K562 (cell line): ENCODE results near the gene ITGAE. TPM values are rescaled to one million over a fixed set of nuclear protein-coding genes. Genes with fewer than 3 reads are reported as not detected.

Experiments used
- CBX3 ChIP-seq, 2 experiments: IDR thresholded peaks; 1 replicate in 1 of 2; 2 replicates in 1 of 2; pipeline ENCODE4 v1.6.1; 2012; ENCODE audit warnings: inconsistent platforms in 2 of 2, low read length in 2 of 2, borderline replicate concordance in 1 of 2, control low read depth in 1 of 2
- CEBPB ChIP-seq: fragments of 450-650 bp; IDR thresholded peaks from 2 replicates; pipeline ENCODE4 v1.6.1; 2016; ENCODE audit warnings: missing genetic modification characterization, missing compliant biosample characterization
- ETS2 ChIP-seq: IDR thresholded peaks from 2 replicates; pipeline ENCODE4 v1.6.1; 2016; ENCODE audit warnings: borderline replicate concordance, missing genetic modification characterization, mild to moderate bottlenecking, moderate library complexity, missing compliant biosample characterization; ENCODE audit not compliant: poor library complexity, severe bottlenecking
- GTF2A2 ChIP-seq: IDR thresholded peaks from 2 replicates; pipeline ENCODE4 v1.6.1; 2016; ENCODE audit warnings: mild to moderate bottlenecking, missing genetic modification characterization, missing compliant biosample characterization
- KDM1A ChIP-seq, 2 experiments: fragments of 450-650 bp; IDR thresholded peaks; 2 replicates each; pipeline ENCODE4 v1.6.1; 2016; ENCODE audit warnings: mild to moderate bottlenecking in 2 of 2
- KLF16 ChIP-seq: IDR thresholded peaks from 2 replicates; pipeline ENCODE4 v1.6.1; 2016; ENCODE audit warnings: antibody characterized with exemption
- MAZ ChIP-seq, 2 experiments: fragments of 450-650 bp in 1 of 2; sonication (generic) in 1 of 2; formaldehyde crosslinking; IDR thresholded peaks in 1 of 2; conservative IDR thresholded peaks in 1 of 2; 2 replicates each; pipeline versions ENCODE4 v1.4.0 to v1.5.0; 2020; ENCODE audit warnings: mild to moderate bottlenecking in 1 of 2, missing genetic modification reagents in 1 of 2
- NFE2 ChIP-seq: IDR thresholded peaks from 2 replicates; pipeline ENCODE4 v1.6.1; 2014; ENCODE audit warnings: antibody characterized with exemption, low read depth
- NFE2L1 ChIP-seq: fragments of 450-650 bp; IDR thresholded peaks from 2 replicates; pipeline ENCODE4 v1.6.1; 2016; ENCODE audit warnings: missing genetic modification characterization, low read depth, mild to moderate bottlenecking, missing compliant biosample characterization, moderate library complexity, borderline replicate concordance
- RAD21 ChIP-seq, 2 experiments: fragments of 250-450 bp in 1 of 2; fragments of 450-650 bp in 1 of 2; sonication (Bioruptor Pico) in 1 of 2; formaldehyde crosslinking in 1 of 2; IDR thresholded peaks in 1 of 2; conservative IDR thresholded peaks in 1 of 2; 2 replicates each; pipeline versions ENCODE4 v1.4.0 to v1.8.0; 2020 to 2022; ENCODE audit warnings: mild to moderate bottlenecking in 2 of 2, moderate library complexity in 1 of 2
- SIN3A ChIP-seq, 2 experiments: fragments of 150-350 bp in 1 of 2; IDR thresholded peaks; 2 replicates each; pipeline ENCODE4 v1.6.1; 2011 to 2016; ENCODE audit warnings: borderline replicate concordance in 2 of 2, low read depth in 2 of 2, low read length in 2 of 2, mild to moderate bottlenecking in 2 of 2, moderate library complexity in 2 of 2; ENCODE audit not compliant: control insufficient read depth in 1 of 2
- SMC3 ChIP-seq: conservative IDR thresholded peaks from 2 replicates; pipeline ENCODE4 v1.6.1; 2011; ENCODE audit warnings: low read depth, low read length, improper control_type of control experiment; ENCODE audit not compliant: insufficient read depth
- YY1 ChIP-seq, 3 experiments: IDR thresholded peaks; 2 replicates each; pipeline ENCODE4 v1.6.1; 2011; ENCODE audit warnings: low read length in 2 of 3, mild to moderate bottlenecking in 2 of 3, moderate library complexity in 2 of 3, borderline replicate concordance in 1 of 3, control low read depth in 1 of 3, low read depth in 1 of 3; ENCODE audit not compliant: insufficient read depth in 3 of 3, insufficient replicate concordance in 2 of 3, control insufficient read depth in 1 of 3, insufficient read length in 1 of 3; ENCODE audit errors: extremely low read depth in 1 of 3
- ZNF311 ChIP-seq: fragments of 250-450 bp; sonication (Bioruptor Pico); IDR thresholded peaks from 2 replicates; pipeline ENCODE4 v1.4.0; 2020; ENCODE audit warnings: mild to moderate bottlenecking, moderate library complexity
- ZNF436 ChIP-seq: fragments of 250-450, 450-650 bp; sonication (Bioruptor Pico); formaldehyde crosslinking; IDR thresholded peaks from 2 replicates; pipeline ENCODE4 v1.7.0; 2020; ENCODE audit warnings: mild to moderate bottlenecking
- ZNF444 ChIP-seq: fragments of 250-450 bp; sonication (Bioruptor Pico); IDR thresholded peaks from 2 replicates; pipeline ENCODE4 v1.4.0; 2020; ENCODE audit warnings: mild to moderate bottlenecking, moderate library complexity
- ZNF696 ChIP-seq: fragments of 250-450 bp; sonication (Bioruptor Pico); conservative IDR thresholded peaks from 2 replicates; pipeline ENCODE4 v1.4.0; 2020; ENCODE audit warnings: mild to moderate bottlenecking, moderate library complexity
- polyA plus RNA-seq, 8 experiments: library from polyadenylated mRNA; depleted of rRNA in 4 of 8; stranded (reverse) in 5 of 8; unstranded in 3 of 8; fragments of >200 nt; fragmentation: Nextera tagmentation in 2 of 8; fragmentation: Illumina TruSeq in 1 of 8; extraction: Ambion mirVana in 2 of 8; extraction: Trizol in 1 of 8; gene quantifications; 2 replicates each; pipeline versions ENCODE4 v1.2.1 to v1.2.3, GENCODE V29; 2011 to 2014; ENCODE audit warnings: inconsistent platforms in 1 of 8, missing spikeins in 1 of 8
- total RNA-seq, 7 experiments: library from RNA; depleted of rRNA in 6 of 7; stranded (reverse); fragments of >200 nt in 6 of 7; fragmentation: Illumina TruSeq in 2 of 7; extraction: Trizol in 2 of 7; gene quantifications; 2 replicates each; pipeline versions ENCODE4 v1.2.1 to v1.2.3, GENCODE V29; 2011 to 2021; ENCODE audit warnings: low replicate concordance in 1 of 7
- TF ChIP-seq, protein P1 (sequence below): fragments of 450-650 bp; formaldehyde crosslinking; IDR thresholded peaks from 2 replicates; pipeline ENCODE4 v1.4.0; 2022; ENCODE audit warnings: missing genetic modification characterization
- TF ChIP-seq, protein P2 (sequence below): fragments of 450-650 bp; IDR thresholded peaks from 2 replicates; pipeline ENCODE4 v1.6.1; 2016
- TF ChIP-seq, protein P3 (sequence below): fragments of 450-650 bp; formaldehyde crosslinking; IDR thresholded peaks from 2 replicates; pipeline ENCODE4 v1.4.0; 2022; ENCODE audit warnings: missing genetic modification characterization
- TF ChIP-seq, protein P4 (sequence below): sonication (generic); IDR thresholded peaks from 2 replicates; pipeline ENCODE4 v1.6.1; 2016

Gene ITGAE
- total and polyA plus RNA-seq, 9 of the 15 experiments (the other 6 are each of a cell fraction or from before 2014, with no cell fraction given): 14.8 to 160 (median 27.0) TPM

DNA sequence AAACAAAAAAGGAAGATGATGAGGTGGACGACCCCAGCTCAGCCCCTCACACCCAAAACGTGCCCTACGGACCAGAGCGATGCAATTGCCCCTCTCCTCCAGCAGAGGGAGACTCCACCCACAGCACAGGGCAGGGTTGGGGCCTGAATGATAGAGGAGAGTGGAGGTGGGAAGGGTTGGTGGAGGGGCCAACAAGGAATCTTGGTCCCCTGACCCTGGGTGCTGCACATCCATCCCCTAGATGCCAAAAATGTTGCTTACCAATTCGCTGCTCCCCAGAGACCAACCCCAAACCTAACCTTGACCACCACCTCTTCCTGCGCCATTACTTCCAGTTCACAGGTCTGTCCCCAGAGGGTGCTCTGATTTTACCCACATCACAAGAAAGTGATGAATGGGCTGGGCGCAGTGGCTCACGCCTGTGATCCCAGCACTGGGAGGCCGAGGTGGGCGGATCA is 117.9 kb downstream of the ITGAE start (continued):
- peak in 1 of 2 experiments; percentile 43; a peak in 1 of 4 replicates for TF ChIP-seq MAZ (CRISPR knock-in tag; conservative IDR thresholded peaks at IDR 0.05 in 1 of 2, IDR thresholded peaks at IDR 0.05 in 1 of 2)
- TF ChIP-seq NFE2L1: no peak
- no peak for TF ChIP-seq GTF2A2 (tag)
- TF ChIP-seq RAD21 (CRISPR knock-in tag; conservative IDR thresholded peaks at IDR 0.05 in 1 of 2, IDR thresholded peaks at IDR 0.05 in 1 of 2): peak; percentile 65 to 72
- TF ChIP-seq NFE2: no peak
- TF ChIP-seq SIN3A (IDR thresholded peaks at IDR 0.05; ENCODE audit: borderline replicate concordance in 2 of 2, control insufficient read depth in 1 of 2, low read depth in 2 of 2, low read length in 2 of 2): no peak
- TF ChIP-seq KLF16: peak; percentile 49; the same call in 1 of the 2 replicates
- TF ChIP-seq KDM1A (IDR thresholded peaks at IDR 0.05): no peak
- TF ChIP-seq ZNF444: no peak
- peak; percentile 50; the same call in 1 of the 2 replicates for TF ChIP-seq SMC3
- TF ChIP-seq, protein P1, sequence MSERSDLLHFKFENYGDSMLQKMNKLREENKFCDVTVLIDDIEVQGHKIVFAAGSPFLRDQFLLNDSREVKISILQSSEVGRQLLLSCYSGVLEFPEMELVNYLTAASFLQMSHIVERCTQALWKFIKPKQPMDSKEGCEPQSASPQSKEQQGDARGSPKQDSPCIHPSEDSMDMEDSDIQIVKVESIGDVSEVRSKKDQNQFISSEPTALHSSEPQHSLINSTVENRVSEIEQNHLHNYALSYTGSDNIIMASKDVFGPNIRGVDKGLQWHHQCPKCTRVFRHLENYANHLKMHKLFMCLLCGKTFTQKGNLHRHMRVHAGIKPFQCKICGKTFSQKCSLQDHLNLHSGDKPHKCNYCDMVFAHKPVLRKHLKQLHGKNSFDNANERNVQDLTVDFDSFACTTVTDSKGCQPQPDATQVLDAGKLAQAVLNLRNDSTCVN: no peak
- TF ChIP-seq, protein P2, sequence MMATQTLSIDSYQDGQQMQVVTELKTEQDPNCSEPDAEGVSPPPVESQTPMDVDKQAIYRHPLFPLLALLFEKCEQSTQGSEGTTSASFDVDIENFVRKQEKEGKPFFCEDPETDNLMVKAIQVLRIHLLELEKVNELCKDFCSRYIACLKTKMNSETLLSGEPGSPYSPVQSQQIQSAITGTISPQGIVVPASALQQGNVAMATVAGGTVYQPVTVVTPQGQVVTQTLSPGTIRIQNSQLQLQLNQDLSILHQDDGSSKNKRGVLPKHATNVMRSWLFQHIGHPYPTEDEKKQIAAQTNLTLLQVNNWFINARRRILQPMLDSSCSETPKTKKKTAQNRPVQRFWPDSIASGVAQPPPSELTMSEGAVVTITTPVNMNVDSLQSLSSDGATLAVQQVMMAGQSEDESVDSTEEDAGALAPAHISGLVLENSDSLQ: no peak
- no peak for TF ChIP-seq CEBPB (tag)
- no peak for TF ChIP-seq CBX3 (IDR thresholded peaks at IDR 0.05; ENCODE audit: borderline replicate concordance in 1 of 2, low read length in 2 of 2)
- TF ChIP-seq ZNF311 (CRISPR knock-in tag): no peak
- no peak for TF ChIP-seq ZNF436 (CRISPR knock-in tag)
- TF ChIP-seq ZNF696: no peak
- TF ChIP-seq ETS2 (tag): no peak
- peak in 1 of 3 experiments; percentile 60 for TF ChIP-seq YY1 (IDR thresholded peaks at IDR 0.05; ENCODE audit: borderline replicate concordance in 1 of 3, control insufficient read depth in 1 of 3, extremely low read depth in 1 of 3, insufficient read depth in 3 of 3, insufficient read length in 1 of 3, insufficient replicate concordance in 2 of 3, low read depth in 1 of 3, low read length in 2 of 3)
- TF ChIP-seq, protein P3, sequence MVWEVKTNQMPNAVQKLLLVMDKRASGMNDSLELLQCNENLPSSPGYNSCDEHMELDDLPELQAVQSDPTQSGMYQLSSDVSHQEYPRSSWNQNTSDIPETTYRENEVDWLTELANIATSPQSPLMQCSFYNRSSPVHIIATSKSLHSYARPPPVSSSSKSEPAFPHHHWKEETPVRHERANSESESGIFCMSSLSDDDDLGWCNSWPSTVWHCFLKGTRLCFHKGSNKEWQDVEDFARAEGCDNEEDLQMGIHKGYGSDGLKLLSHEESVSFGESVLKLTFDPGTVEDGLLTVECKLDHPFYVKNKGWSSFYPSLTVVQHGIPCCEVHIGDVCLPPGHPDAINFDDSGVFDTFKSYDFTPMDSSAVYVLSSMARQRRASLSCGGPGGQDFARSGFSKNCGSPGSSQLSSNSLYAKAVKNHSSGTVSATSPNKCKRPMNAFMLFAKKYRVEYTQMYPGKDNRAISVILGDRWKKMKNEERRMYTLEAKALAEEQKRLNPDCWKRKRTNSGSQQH (CRISPR knock-in tag): peak; percentile 13; the same call in 1 of the 2 replicates
- TF ChIP-seq, protein P4, sequence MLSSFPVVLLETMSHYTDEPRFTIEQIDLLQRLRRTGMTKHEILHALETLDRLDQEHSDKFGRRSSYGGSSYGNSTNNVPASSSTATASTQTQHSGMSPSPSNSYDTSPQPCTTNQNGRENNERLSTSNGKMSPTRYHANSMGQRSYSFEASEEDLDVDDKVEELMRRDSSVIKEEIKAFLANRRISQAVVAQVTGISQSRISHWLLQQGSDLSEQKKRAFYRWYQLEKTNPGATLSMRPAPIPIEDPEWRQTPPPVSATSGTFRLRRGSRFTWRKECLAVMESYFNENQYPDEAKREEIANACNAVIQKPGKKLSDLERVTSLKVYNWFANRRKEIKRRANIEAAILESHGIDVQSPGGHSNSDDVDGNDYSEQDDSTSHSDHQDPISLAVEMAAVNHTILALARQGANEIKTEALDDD: no peak
